ENCODE data around the gene PLAGL2.

Gene PLAGL2

GRCh38 chr20:32238483-32239425 is 31.2 kb upstream of the PLAGL2 start:
- Histone ChIP-seq H3K9ac (ENCODE audit: low read length) (no peak overlapping the region), H3K27me3 (ENCODE audit: control insufficient read depth in 1 of 2, insufficient read depth in 2 of 2, low read length in 2 of 2) (no peaks in the 10 kb centered on the region), H3K36me3 (ENCODE audit: insufficient read depth, low read length) (peaks cover 21% of the 10 kb centered on the region), H3K4me1 (ENCODE audit: insufficient read depth, low read length) (no peaks in the 10 kb centered on the region), H3K27ac (ENCODE audit: low read depth, low read length) (no peak overlapping the region), H3K4me3 (ENCODE audit: low read depth in 1 of 2, low read length in 2 of 2) (no peak overlapping the region), H3K9me3 (ENCODE audit: low read length) (no peaks in the 10 kb centered on the region)

DNA sequence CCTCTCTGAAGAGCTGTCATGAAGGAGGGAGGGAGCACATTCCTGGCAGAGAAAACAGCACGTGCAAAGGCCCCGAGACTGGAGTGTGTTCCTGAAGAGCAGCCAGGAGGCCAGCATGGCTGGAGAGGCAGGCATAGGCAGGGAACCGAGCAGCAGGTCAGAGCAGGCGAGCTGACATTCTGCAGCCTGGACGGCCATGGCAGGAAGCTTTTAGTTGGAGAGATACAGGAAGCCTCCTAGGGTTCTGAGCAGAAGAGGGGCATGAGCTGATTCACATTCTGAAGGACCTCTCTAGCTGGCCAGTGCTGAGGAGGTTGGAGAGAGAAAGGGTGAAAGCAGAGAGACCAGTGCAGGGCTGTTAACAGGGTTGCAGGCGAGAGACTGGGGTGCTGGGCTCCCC is 29.9 kb upstream of the PLAGL2 start:
- Histone ChIP-seq H3K4me3 (ENCODE audit: low read depth in 1 of 2, low read length in 2 of 2) (no peak overlapping the region), H3K27ac (ENCODE audit: low read depth, low read length) (no peak overlapping the region), H3K9ac (ENCODE audit: low read length) (no peak overlapping the region), H3K27me3 (ENCODE audit: control insufficient read depth in 1 of 2, insufficient read depth in 2 of 2, low read length in 2 of 2) (no peaks in the 10 kb centered on the region), H3K9me3 (ENCODE audit: low read length) (no peaks in the 10 kb centered on the region), H3K4me1 (ENCODE audit: insufficient read depth, low read length) (no peaks in the 10 kb centered on the region), H3K36me3 (ENCODE audit: insufficient read depth, low read length) (peaks cover 34% of the 10 kb centered on the region)

- H3K9ac ChIP-seq (ENCODE audit: low read length) = no peak overlapping the region
- H3K36me3 ChIP-seq (ENCODE audit: insufficient read depth, low read length) = peaks cover 38% of the 10 kb centered on the region
- no peak overlapping the region for H3K27ac ChIP-seq (ENCODE audit: low read depth, low read length)
Measured at GRCh38 chr20:32236819-32237218, 29.3 kb upstream of the PLAGL2 start.

GRCh38 chr20:32236048-32236533 is 28.5 kb upstream of the PLAGL2 start:
- H3K36me3 ChIP-seq (ENCODE audit: insufficient read depth, low read length) = peaks cover 46% of the 10 kb centered on the region
- H3K4me3 ChIP-seq (ENCODE audit: low read depth in 1 of 2, low read length in 2 of 2) = no peak overlapping the region
- no peak overlapping the region for H3K27ac ChIP-seq (ENCODE audit: low read depth, low read length)
- no peaks in the 10 kb centered on the region for H3K27me3 ChIP-seq (ENCODE audit: control insufficient read depth in 1 of 2, insufficient read depth in 2 of 2, low read length in 2 of 2)
- H3K9ac ChIP-seq (ENCODE audit: low read length) = no peak overlapping the region
- no peaks in the 10 kb centered on the region for H3K9me3 ChIP-seq (ENCODE audit: low read length)
- H3K4me1 ChIP-seq (ENCODE audit: insufficient read depth, low read length) = no peaks in the 10 kb centered on the region

More at GRCh38 chr20:32236819-32237218, 29.3 kb upstream of the PLAGL2 start:
- Histone ChIP-seq H3K4me3 (ENCODE audit: low read depth in 1 of 2, low read length in 2 of 2) (no peak overlapping the region), H3K27me3 (ENCODE audit: control insufficient read depth in 1 of 2, insufficient read depth in 2 of 2, low read length in 2 of 2) (no peaks in the 10 kb centered on the region), H3K9me3 (ENCODE audit: low read length) (no peaks in the 10 kb centered on the region), H3K4me1 (ENCODE audit: insufficient read depth, low read length) (no peaks in the 10 kb centered on the region)

- no peaks in the 10 kb centered on the region for H3K4me1 ChIP-seq (ENCODE audit: insufficient read depth, low read length)
- no peaks in the 10 kb centered on the region for H3K9me3 ChIP-seq (ENCODE audit: low read length)
- no peak overlapping the region for H3K9ac ChIP-seq (ENCODE audit: low read length)
- H3K36me3 ChIP-seq (ENCODE audit: insufficient read depth, low read length) = peaks cover 51% of the 10 kb centered on the region
- no peaks in the 10 kb centered on the region for H3K27me3 ChIP-seq (ENCODE audit: control insufficient read depth in 1 of 2, insufficient read depth in 2 of 2, low read length in 2 of 2)
- H3K27ac ChIP-seq (ENCODE audit: low read depth, low read length) = no peak overlapping the region
- H3K4me3 ChIP-seq (ENCODE audit: low read depth in 1 of 2, low read length in 2 of 2) = no peak overlapping the region
Measured at GRCh38 chr20:32235331-32236047, 27.9 kb upstream of the PLAGL2 start.

DNA sequence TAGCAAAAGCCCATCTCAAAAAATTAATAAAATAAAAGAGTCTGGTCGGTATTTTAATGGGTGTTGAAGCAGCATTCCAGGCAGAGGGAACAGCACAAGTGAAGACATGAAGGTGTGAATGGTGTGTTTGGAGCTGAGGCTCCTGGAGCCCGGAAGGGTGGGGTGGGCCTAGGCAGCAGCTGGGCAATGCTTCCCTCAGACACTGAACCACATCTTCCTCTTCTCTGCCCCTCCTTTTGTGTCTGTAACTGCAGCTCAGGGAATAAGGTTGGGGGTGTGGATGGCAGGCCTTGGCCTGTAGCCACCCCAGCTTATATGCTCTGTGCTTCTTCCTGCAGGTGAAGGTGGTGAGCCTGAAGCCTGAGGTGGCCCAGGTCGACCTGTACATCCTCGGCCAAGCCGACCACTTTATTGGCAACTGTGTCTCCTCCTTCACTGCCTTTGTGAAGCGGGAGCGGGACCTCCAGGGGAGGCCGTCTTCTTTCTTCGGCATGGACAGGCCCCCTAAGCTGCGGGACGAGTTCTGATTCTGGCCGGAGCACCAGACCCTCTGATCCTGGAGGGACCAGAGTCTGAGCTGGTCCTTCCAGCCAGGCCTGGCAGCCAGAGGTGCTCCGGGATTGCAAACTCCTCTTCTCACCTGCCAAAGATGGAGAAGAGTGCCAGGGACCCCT is 26.7 kb upstream of the PLAGL2 start:
- Histone ChIP-seq H3K9ac (ENCODE audit: low read length) (no peak overlapping the region), H3K27ac (ENCODE audit: low read depth, low read length) (no peak overlapping the region), H3K36me3 (ENCODE audit: insufficient read depth, low read length) (peaks cover 54% of the 10 kb centered on the region), H3K9me3 (ENCODE audit: low read length) (no peaks in the 10 kb centered on the region), H3K4me1 (ENCODE audit: insufficient read depth, low read length) (no peaks in the 10 kb centered on the region), H3K4me3 (ENCODE audit: low read depth in 1 of 2, low read length in 2 of 2) (no peak overlapping the region), H3K27me3 (ENCODE audit: control insufficient read depth in 1 of 2, insufficient read depth in 2 of 2, low read length in 2 of 2) (no peaks in the 10 kb centered on the region)

GRCh38 chr20:32233286-32233685 is 25.7 kb upstream of the PLAGL2 start:
- Histone ChIP-seq H3K27me3 (ENCODE audit: control insufficient read depth in 1 of 2, insufficient read depth in 2 of 2, low read length in 2 of 2) (no peaks in the 10 kb centered on the region), H3K4me3 (ENCODE audit: low read depth in 1 of 2, low read length in 2 of 2) (no peak overlapping the region), H3K4me1 (ENCODE audit: insufficient read depth, low read length) (no peaks in the 10 kb centered on the region), H3K9me3 (ENCODE audit: low read length) (no peaks in the 10 kb centered on the region), H3K27ac (ENCODE audit: low read depth, low read length) (no peak overlapping the region), H3K9ac (ENCODE audit: low read length) (no peak overlapping the region), H3K36me3 (ENCODE audit: insufficient read depth, low read length) (peaks cover 64% of the 10 kb centered on the region)

DNA sequence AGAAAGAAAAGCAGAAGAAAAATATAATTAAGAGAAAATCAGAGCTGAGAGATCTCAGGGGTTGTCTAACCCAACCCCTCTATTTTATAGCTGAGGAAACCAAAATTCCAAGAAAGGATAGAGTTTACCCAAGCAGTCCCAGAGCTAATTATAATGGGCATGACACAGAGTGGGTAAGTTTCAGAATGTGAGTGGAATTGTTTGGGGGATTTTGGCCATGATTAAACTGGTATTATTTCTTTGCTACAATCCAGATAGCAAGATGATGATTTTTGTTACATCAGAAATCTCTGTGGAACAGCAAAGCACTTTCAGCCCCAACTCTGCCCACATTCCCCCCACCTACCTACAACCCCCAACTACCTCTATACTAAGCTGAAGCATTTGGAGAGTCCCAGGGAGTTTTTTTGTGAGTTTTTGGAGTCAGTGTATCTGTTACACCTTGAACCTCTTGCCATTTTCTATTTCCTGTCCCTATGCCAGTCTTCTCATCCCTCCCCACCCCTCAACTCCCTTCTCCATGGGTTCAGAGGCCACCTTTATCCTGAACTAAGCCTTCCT is 24.9 kb upstream of the PLAGL2 start:
- Histone ChIP-seq H3K9ac (ENCODE audit: low read length) (no peak overlapping the region), H3K36me3 (ENCODE audit: insufficient read depth, low read length) (peaks cover 65% of the 10 kb centered on the region), H3K4me1 (ENCODE audit: insufficient read depth, low read length) (no peaks in the 10 kb centered on the region), H3K27me3 (ENCODE audit: control insufficient read depth in 1 of 2, insufficient read depth in 2 of 2, low read length in 2 of 2) (no peaks in the 10 kb centered on the region), H3K4me3 (ENCODE audit: low read depth in 1 of 2, low read length in 2 of 2) (no peak overlapping the region), H3K9me3 (ENCODE audit: low read length) (no peaks in the 10 kb centered on the region), H3K27ac (ENCODE audit: low read depth, low read length) (no peak overlapping the region)

DNA sequence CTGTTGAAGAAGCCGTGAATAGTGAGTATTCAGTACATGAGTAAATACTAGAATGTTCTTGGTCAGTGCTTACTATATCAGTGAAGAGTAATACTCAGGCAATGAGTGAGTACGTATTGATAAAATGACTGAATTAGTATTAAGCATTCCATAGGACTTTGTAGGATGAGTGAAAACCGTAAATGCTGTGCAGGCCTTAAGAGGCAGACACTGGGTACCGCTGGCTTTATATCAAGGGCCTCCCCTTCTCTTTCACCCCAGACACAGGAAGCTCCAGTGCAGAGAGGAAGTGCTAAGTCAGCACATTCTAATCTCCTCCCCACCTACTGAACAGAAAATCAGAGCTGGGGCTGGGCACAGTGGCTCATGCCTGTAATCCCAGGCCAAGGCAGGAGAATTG is 24.3 kb upstream of the PLAGL2 start:
- H3K27ac ChIP-seq (ENCODE audit: low read depth, low read length) = no peak overlapping the region
- H3K4me3 ChIP-seq (ENCODE audit: low read depth in 1 of 2, low read length in 2 of 2) = no peak overlapping the region
- H3K9me3 ChIP-seq (ENCODE audit: low read length) = no peaks in the 10 kb centered on the region
- peaks cover 65% of the 10 kb centered on the region for H3K36me3 ChIP-seq (ENCODE audit: insufficient read depth, low read length)
- H3K9ac ChIP-seq (ENCODE audit: low read length) = no peak overlapping the region
- no peaks in the 10 kb centered on the region for H3K4me1 ChIP-seq (ENCODE audit: insufficient read depth, low read length)
- H3K27me3 ChIP-seq (ENCODE audit: control insufficient read depth in 1 of 2, insufficient read depth in 2 of 2, low read length in 2 of 2) = no peaks in the 10 kb centered on the region

DNA sequence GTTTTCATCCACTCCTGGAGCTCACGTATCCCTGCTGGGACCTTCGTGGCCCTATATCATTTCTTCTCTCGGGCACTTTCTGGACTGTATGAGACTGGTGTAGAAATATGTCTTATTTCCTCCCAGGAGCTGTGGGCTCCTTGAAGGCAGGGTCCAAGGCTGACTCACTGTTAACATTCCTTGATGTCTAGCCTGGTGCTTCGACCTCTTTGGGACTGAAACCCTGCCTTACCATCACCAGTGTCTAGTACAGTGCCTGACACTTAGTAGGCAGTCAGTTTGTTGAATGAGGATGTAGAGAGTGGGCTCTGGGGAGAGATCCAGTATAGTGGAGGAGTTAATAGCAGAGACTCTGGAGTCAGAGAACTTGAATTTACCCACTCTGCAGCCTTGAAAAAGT is 23.7 kb upstream of the PLAGL2 start:
- H3K36me3 ChIP-seq (ENCODE audit: insufficient read depth, low read length) = peaks cover 67% of the 10 kb centered on the region
- no peak overlapping the region for H3K27ac ChIP-seq (ENCODE audit: low read depth, low read length)
- H3K4me3 ChIP-seq (ENCODE audit: low read depth in 1 of 2, low read length in 2 of 2) = no peak overlapping the region
- no peak overlapping the region for H3K9ac ChIP-seq (ENCODE audit: low read length)
- no peaks in the 10 kb centered on the region for H3K9me3 ChIP-seq (ENCODE audit: low read length)
- H3K27me3 ChIP-seq (ENCODE audit: control insufficient read depth in 1 of 2, insufficient read depth in 2 of 2, low read length in 2 of 2) = no peaks in the 10 kb centered on the region
- H3K4me1 ChIP-seq (ENCODE audit: insufficient read depth, low read length) = no peaks in the 10 kb centered on the region

- Histone ChIP-seq H3K9me3 (ENCODE audit: low read length) (no peaks in the 10 kb centered on the region), H3K4me3 (ENCODE audit: low read depth in 1 of 2, low read length in 2 of 2) (no peak overlapping the region), H3K27ac (ENCODE audit: low read depth, low read length) (no peak overlapping the region), H3K27me3 (ENCODE audit: control insufficient read depth in 1 of 2, insufficient read depth in 2 of 2, low read length in 2 of 2) (no peaks in the 10 kb centered on the region), H3K36me3 (ENCODE audit: insufficient read depth, low read length) (peaks cover 62% of the 10 kb centered on the region), H3K9ac (ENCODE audit: low read length) (no peak overlapping the region), H3K4me1 (ENCODE audit: insufficient read depth, low read length) (no peaks in the 10 kb centered on the region)
Measured at GRCh38 chr20:32230707-32231106, 23.2 kb upstream of the PLAGL2 start.
